HEK293 (cell line): Measurements from ENCODE around the gene PIK3R1.

Experiments used
- CTCF ChIA-PET: fragments of 350-600 bp; formaldehyde crosslinking; extraction: SDS; loops from one replicate; lab custom pipeline; 2021; ENCODE audit warnings: antibody characterized with exemption; lab: Yijun Ruan, JAX
- POLR2A ChIA-PET: fragments of 300-600 bp; formaldehyde crosslinking; extraction: SDS; loops from one replicate; lab custom pipeline; 2020; ENCODE audit warnings: antibody characterized with exemption, inconsistent platforms; lab: Yijun Ruan, JAX
- H3K27ac ChIP-seq: fragments of 200-500 bp; sonication (Bioruptor generic); 2 replicates; pipeline ENCODE4 v1.5.1; 2014; ENCODE audit warnings: low read depth, low read length, control low read depth, inconsistent platforms; ENCODE audit errors: extremely low read depth
- H3K36me3 ChIP-seq, 2 experiments: fragments of 200-500 bp in 1 of 2; sonication (Bioruptor generic) in 1 of 2; 1 replicate in 1 of 2; 2 replicates in 1 of 2; pipeline ENCODE4 v1.5.1; 2014 to 2017; ENCODE audit warnings: inconsistent platforms in 2 of 2, low read length in 2 of 2; ENCODE audit not compliant: control insufficient read depth in 2 of 2, insufficient read depth in 1 of 2
- H3K4me1 ChIP-seq: fragments of 200-500 bp; sonication (Bioruptor generic); 2 replicates; pipeline ENCODE4 v1.5.1; 2014; ENCODE audit warnings: mild to moderate bottlenecking, low read length, inconsistent platforms; ENCODE audit not compliant: control insufficient read depth, insufficient read depth
- H3K4me3 ChIP-seq: 2 replicates; pipeline ENCODE4 v1.5.1; 2011; ENCODE audit warnings: low read depth, mild to moderate bottlenecking, control low read depth, low read length, moderate library complexity
- H3K9me3 ChIP-seq: fragments of 200-500 bp; sonication (Bioruptor generic); 2 replicates; pipeline ENCODE4 v1.5.1; 2014; ENCODE audit warnings: low read depth, low read length, inconsistent platforms; ENCODE audit not compliant: control insufficient read depth, insufficient read depth
- EGR2 ChIP-seq: fragments of 450-650 bp; formaldehyde crosslinking; IDR thresholded peaks from 2 replicates; pipeline ENCODE4 v1.5.1; 2016; ENCODE audit warnings: low read depth, missing biosample characterization, missing genetic modification characterization
- GFI1B ChIP-seq: fragments of 450-650 bp; formaldehyde crosslinking; IDR thresholded peaks from 2 replicates; pipeline ENCODE4 v1.5.1; 2016; ENCODE audit warnings: missing biosample characterization, missing genetic modification characterization
- SETDB1 ChIP-seq: IDR thresholded peaks from one replicate; pipeline ENCODE4 v1.6.1; 2017; ENCODE audit warnings: mild to moderate bottlenecking, low read length, moderate library complexity, mixed read lengths; ENCODE audit not compliant: insufficient read length
- ZBTB21 ChIP-seq: fragments of 450-650 bp; formaldehyde crosslinking; IDR thresholded peaks from 2 replicates; pipeline ENCODE4 v1.5.1; 2017; ENCODE audit warnings: missing biosample characterization, missing genetic modification characterization
- ZFHX2 ChIP-seq: fragments of 450-650 bp; formaldehyde crosslinking; conservative IDR thresholded peaks from 2 replicates; pipeline ENCODE4 v1.5.1; 2016; ENCODE audit warnings: missing biosample characterization, missing genetic modification characterization
- ZNF133 ChIP-seq: fragments of 450-650 bp; formaldehyde crosslinking; IDR thresholded peaks from 2 replicates; pipeline ENCODE4 v1.5.1; 2016; ENCODE audit warnings: missing biosample characterization, missing genetic modification characterization
- ZNF138 ChIP-seq: fragments of 450-650 bp; formaldehyde crosslinking; IDR thresholded peaks from 2 replicates; pipeline ENCODE4 v1.5.1; 2016; ENCODE audit warnings: missing biosample characterization, missing genetic modification characterization, borderline replicate concordance
- ZNF426 ChIP-seq: fragments of 450-650 bp; formaldehyde crosslinking; IDR thresholded peaks from 2 replicates; pipeline ENCODE4 v1.5.1; 2017; ENCODE audit warnings: missing biosample characterization, missing genetic modification characterization, mild to moderate bottlenecking, inconsistent platforms, moderate library complexity
- ZNF555 ChIP-seq: fragments of 450-650 bp; formaldehyde crosslinking; conservative IDR thresholded peaks from 2 replicates; pipeline ENCODE4 v1.5.1; 2017; ENCODE audit warnings: missing biosample characterization, mild to moderate bottlenecking, missing genetic modification characterization, inconsistent platforms
- TF ChIP-seq, protein P1 (sequence below): fragments of 450-650 bp; formaldehyde crosslinking; IDR thresholded peaks from 2 replicates; pipeline ENCODE4 v1.5.1; 2016; ENCODE audit warnings: missing biosample characterization, missing genetic modification characterization
- TF ChIP-seq, protein P2 (sequence below): fragments of 450-650 bp; IDR thresholded peaks from 2 replicates; pipeline ENCODE4 v1.5.1; 2018; ENCODE audit warnings: missing biosample characterization, mild to moderate bottlenecking, missing genetic modification characterization
- TF ChIP-seq, protein P3 (sequence below): fragments of 450-650 bp; formaldehyde crosslinking; IDR thresholded peaks from 2 replicates; pipeline ENCODE4 v1.5.1; 2016; ENCODE audit warnings: missing biosample characterization, missing genetic modification characterization
- TF ChIP-seq, protein P4 (sequence below): fragments of 450-650 bp; formaldehyde crosslinking; IDR thresholded peaks from 2 replicates; pipeline ENCODE4 v1.5.1; 2016; ENCODE audit warnings: missing biosample characterization, missing genetic modification characterization
- TF ChIP-seq, protein P5 (sequence below): fragments of 450-650 bp; formaldehyde crosslinking; IDR thresholded peaks from 2 replicates; pipeline ENCODE4 v1.5.1; 2016; ENCODE audit warnings: missing biosample characterization, missing genetic modification characterization, borderline replicate concordance
- TF ChIP-seq, protein P6 (sequence below): fragments of 450-650 bp; formaldehyde crosslinking; IDR thresholded peaks from 2 replicates; pipeline ENCODE4 v1.5.1; 2016; ENCODE audit warnings: missing biosample characterization, missing genetic modification characterization, low read depth

PIK3R1 gene

DNA sequence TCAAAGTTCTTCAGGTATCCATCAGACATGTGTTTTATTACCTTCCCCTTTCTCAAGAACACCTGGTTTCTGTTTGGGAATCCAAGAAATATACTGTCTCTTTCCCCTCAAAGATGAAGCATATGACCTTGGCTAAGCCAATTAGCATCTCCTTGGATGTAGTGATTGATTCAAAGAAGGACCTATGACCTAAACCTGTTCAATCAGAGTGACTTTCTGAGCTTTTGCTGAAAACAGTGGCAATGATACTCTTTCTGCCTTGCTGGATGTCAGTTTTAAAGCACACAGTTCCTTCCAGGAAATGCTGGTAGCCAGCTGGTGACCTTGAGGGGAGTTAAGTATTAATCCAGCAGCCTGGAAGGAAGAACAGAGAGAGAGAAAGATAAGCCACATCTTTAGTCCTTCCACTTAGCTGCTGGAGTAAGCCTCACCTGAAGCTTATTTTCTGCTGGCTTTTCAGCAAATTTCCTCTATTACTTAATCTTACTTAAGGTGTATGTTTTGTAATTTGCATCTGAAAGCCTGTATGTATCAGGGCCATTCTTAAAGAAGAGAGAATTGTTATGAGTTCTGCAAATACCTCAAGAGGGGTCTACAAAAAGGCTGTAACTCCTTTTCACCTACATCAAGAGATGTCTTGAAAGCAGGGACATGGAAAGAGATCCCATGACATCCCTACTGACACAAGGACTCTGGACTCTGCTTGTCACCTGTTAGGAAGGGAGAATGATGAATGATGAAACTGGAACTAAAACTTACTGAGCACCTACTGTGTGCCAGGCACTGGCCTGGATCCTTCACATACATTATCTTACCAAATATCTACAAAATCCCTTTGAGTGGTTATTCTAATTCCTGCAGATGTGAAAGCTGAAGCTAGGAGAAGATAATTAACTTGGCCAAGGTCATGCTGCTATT, 35.2 kb upstream of the PIK3R1 start (continued):
- TF ChIP-seq, protein P1, sequence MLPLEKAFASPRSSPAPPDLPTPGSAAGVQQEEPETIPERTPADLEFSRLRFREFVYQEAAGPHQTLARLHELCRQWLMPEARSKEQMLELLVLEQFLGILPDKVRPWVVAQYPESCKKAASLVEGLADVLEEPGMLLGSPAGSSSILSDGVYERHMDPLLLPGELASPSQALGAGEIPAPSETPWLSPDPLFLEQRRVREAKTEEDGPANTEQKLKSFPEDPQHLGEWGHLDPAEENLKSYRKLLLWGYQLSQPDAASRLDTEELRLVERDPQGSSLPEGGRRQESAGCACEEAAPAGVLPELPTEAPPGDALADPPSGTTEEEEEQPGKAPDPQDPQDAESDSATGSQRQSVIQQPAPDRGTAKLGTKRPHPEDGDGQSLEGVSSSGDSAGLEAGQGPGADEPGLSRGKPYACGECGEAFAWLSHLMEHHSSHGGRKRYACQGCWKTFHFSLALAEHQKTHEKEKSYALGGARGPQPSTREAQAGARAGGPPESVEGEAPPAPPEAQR = no peak
- TF ChIP-seq ZNF133 (no peak), ZBTB21 (tag by site-specific recombination) (no peak)
- TF ChIP-seq, protein P2, sequence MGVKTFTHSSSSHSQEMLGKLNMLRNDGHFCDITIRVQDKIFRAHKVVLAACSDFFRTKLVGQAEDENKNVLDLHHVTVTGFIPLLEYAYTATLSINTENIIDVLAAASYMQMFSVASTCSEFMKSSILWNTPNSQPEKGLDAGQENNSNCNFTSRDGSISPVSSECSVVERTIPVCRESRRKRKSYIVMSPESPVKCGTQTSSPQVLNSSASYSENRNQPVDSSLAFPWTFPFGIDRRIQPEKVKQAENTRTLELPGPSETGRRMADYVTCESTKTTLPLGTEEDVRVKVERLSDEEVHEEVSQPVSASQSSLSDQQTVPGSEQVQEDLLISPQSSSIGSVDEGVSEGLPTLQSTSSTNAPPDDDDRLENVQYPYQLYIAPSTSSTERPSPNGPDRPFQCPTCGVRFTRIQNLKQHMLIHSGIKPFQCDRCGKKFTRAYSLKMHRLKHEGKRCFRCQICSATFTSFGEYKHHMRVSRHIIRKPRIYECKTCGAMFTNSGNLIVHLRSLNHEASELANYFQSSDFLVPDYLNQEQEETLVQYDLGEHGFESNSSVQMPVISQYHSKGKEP (tag by site-specific recombination) = no peak

DNA sequence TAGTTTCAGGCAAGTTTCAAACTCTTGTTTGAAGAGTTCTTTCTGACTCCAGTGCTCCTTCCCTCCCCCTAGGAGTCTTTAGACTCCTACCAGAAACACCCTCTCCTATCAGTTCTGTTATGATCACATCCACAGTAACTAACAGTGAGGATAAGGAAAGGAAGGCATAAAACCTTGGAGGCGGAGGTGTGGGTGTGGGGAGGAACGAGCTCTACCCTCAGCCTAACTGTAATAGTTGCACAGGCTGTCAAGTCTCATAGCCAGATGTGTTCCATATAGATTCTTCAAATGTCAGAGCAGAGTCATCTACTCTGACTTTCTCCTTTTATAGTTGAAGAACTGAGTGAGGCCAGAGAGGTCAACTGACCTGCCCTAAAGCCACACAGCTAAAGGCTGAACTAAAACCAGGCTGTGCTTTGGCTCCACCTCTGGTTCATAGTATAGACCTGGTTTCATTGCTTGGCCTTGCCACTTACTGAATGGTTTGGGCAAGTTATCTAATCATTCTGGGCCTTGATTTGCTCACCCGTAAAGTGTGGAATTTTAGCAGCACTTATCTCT, 34.4 kb upstream of the PIK3R1 start:
- Histone ChIP-seq H3K9me3 (no peaks in the 10 kb centered on the region), H3K4me3 (no peak overlapping the region), H3K36me3 (no peaks in the 10 kb centered on the region), H3K27ac (no peak overlapping the region), H3K4me1 (no peaks in the 10 kb centered on the region)
- TF ChIP-seq GFI1B (tag by site-specific recombination) (no peak), EGR2 (tag by site-specific recombination) (peak; percentile 73), ZFHX2 (tag by site-specific recombination) (peak; percentile 72)
- TF ChIP-seq, protein P3, sequence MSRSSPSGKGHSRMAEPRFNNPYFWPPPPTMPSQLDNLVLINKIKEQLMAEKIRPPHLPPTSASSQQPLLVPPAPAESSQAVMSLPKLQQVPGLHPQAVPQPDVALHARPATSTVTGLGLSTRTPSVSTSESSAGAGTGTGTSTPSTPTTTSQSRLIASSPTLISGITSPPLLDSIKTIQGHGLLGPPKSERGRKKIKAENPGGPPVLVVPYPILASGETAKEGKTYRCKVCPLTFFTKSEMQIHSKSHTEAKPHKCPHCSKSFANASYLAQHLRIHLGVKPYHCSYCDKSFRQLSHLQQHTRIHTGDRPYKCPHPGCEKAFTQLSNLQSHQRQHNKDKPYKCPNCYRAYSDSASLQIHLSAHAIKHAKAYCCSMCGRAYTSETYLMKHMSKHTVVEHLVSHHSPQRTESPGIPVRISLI (tag by site-specific recombination) = no peak
- TF ChIP-seq, protein P4, sequence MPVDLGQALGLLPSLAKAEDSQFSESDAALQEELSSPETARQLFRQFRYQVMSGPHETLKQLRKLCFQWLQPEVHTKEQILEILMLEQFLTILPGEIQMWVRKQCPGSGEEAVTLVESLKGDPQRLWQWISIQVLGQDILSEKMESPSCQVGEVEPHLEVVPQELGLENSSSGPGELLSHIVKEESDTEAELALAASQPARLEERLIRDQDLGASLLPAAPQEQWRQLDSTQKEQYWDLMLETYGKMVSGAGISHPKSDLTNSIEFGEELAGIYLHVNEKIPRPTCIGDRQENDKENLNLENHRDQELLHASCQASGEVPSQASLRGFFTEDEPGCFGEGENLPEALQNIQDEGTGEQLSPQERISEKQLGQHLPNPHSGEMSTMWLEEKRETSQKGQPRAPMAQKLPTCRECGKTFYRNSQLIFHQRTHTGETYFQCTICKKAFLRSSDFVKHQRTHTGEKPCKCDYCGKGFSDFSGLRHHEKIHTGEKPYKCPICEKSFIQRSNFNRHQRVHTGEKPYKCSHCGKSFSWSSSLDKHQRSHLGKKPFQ (tag by site-specific recombination) = no peak
- ChIA-PET POLR2A (no interaction called here), CTCF (interaction anchor here (0.5 kb wide), 1 partner anchor 886 kb away, joined by 3 read pairs; no protein-coding TSS in a partner anchor)

DNA sequence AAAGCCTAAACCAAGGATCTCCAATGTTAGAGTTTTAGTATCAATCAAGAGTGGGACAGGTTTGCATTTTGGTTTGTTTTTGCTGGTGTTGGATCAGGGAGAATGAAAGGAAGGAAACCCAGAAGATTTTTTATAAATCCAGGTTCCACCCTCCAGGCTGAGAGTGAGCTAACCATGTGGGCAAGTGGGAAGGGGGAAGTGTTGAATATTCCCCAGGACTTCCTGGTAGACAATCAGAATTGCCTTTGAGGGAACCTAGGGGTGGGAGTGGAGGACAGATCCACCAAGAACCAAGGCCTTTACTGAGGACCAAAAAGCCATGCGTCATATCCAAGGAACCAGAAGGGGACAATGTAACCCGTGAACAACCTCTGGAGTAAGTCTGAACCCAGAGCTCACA, 33.5 kb upstream of the PIK3R1 start:
- ChIA-PET CTCF (no interaction called here), POLR2A (no interaction called here)
- Histone ChIP-seq H3K4me3 (no peak overlapping the region), H3K4me1 (no peaks in the 10 kb centered on the region), H3K9me3 (no peaks in the 10 kb centered on the region), H3K27ac (no peak overlapping the region), H3K36me3 (no peaks in the 10 kb centered on the region)
- no peak for TF ChIP-seq ZNF138 (tag by site-specific recombination)
- no peak for TF ChIP-seq SETDB1
- no peak for TF ChIP-seq ZNF426 (tag by site-specific recombination)
- no peak for TF ChIP-seq ZNF555 (tag by site-specific recombination)
- TF ChIP-seq, protein P5, sequence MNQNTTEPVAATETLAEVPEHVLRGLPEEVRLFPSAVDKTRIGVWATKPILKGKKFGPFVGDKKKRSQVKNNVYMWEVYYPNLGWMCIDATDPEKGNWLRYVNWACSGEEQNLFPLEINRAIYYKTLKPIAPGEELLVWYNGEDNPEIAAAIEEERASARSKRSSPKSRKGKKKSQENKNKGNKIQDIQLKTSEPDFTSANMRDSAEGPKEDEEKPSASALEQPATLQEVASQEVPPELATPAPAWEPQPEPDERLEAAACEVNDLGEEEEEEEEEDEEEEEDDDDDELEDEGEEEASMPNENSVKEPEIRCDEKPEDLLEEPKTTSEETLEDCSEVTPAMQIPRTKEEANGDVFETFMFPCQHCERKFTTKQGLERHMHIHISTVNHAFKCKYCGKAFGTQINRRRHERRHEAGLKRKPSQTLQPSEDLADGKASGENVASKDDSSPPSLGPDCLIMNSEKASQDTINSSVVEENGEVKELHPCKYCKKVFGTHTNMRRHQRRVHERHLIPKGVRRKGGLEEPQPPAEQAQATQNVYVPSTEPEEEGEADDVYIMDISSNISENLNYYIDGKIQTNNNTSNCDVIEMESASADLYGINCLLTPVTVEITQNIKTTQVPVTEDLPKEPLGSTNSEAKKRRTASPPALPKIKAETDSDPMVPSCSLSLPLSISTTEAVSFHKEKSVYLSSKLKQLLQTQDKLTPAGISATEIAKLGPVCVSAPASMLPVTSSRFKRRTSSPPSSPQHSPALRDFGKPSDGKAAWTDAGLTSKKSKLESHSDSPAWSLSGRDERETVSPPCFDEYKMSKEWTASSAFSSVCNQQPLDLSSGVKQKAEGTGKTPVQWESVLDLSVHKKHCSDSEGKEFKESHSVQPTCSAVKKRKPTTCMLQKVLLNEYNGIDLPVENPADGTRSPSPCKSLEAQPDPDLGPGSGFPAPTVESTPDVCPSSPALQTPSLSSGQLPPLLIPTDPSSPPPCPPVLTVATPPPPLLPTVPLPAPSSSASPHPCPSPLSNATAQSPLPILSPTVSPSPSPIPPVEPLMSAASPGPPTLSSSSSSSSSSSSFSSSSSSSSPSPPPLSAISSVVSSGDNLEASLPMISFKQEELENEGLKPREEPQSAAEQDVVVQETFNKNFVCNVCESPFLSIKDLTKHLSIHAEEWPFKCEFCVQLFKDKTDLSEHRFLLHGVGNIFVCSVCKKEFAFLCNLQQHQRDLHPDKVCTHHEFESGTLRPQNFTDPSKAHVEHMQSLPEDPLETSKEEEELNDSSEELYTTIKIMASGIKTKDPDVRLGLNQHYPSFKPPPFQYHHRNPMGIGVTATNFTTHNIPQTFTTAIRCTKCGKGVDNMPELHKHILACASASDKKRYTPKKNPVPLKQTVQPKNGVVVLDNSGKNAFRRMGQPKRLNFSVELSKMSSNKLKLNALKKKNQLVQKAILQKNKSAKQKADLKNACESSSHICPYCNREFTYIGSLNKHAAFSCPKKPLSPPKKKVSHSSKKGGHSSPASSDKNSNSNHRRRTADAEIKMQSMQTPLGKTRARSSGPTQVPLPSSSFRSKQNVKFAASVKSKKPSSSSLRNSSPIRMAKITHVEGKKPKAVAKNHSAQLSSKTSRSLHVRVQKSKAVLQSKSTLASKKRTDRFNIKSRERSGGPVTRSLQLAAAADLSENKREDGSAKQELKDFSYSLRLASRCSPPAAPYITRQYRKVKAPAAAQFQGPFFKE (tag by site-specific recombination) = no peak
- TF ChIP-seq, protein P6, sequence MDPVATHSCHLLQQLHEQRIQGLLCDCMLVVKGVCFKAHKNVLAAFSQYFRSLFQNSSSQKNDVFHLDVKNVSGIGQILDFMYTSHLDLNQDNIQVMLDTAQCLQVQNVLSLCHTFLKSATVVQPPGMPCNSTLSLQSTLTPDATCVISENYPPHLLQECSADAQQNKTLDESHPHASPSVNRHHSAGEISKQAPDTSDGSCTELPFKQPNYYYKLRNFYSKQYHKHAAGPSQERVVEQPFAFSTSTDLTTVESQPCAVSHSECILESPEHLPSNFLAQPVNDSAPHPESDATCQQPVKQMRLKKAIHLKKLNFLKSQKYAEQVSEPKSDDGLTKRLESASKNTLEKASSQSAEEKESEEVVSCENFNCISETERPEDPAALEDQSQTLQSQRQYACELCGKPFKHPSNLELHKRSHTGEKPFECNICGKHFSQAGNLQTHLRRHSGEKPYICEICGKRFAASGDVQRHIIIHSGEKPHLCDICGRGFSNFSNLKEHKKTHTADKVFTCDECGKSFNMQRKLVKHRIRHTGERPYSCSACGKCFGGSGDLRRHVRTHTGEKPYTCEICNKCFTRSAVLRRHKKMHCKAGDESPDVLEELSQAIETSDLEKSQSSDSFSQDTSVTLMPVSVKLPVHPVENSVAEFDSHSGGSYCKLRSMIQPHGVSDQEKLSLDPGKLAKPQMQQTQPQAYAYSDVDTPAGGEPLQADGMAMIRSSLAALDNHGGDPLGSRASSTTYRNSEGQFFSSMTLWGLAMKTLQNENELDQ (tag by site-specific recombination) = no peak
